HG03196 (cell line): ENCODE measurements around the gene CDC14A.
A peak's percentile ranks its signal among the peaks of the same experiment; 100 is the strongest.
"Not testable (repeated sequence)": the region's sequence is repeated elsewhere in the genome, so short reads cannot be mapped to it uniquely, and the experiment has no call there.

Experiments
- ATAC-seq: cut with Tn5 transposase; IDR thresholded peaks from one replicate; pipeline ENCODE4 v1.9.1; 2021; ENCODE audit not compliant: unreplicated experiment

Gene CDC14A

GRCh38 chr1:100352267-100353070 is at the start of gene CDC14A:
TSS of gene CDC14A (plus strand) at chr1:100352506. CDS start at chr1:100352955, 449 bp downstream.
- ATAC-seq: peak; percentile 70

- ATAC-seq: no peak
Observed at GRCh38 chr1:100302739-100303138, 49.6 kb upstream of the CDC14A start.

- ATAC-seq: no peak
Observed at GRCh38 chr1:100304227-100304626, 48.1 kb upstream of the CDC14A start.

- ATAC-seq: no peak
Observed at GRCh38 chr1:100304921-100305320, 47.4 kb upstream of the CDC14A start.

- no peak for ATAC-seq
Observed at GRCh38 chr1:100305954-100306353, 46.4 kb upstream of the CDC14A start.

- ATAC-seq: no peak
Observed at GRCh38 chr1:100306735-100307313, 45.5 kb upstream of the CDC14A start.

GRCh38 chr1:100308777-100309176 is 43.5 kb upstream of the CDC14A start:
- ATAC-seq: no peak

- ATAC-seq: no peak
Observed at GRCh38 chr1:100309863-100310262, 42.4 kb upstream of the CDC14A start.

- ATAC-seq: no peak
Observed at GRCh38 chr1:100313382-100313781, 38.9 kb upstream of the CDC14A start.

GRCh38 chr1:100316622-100317021 is 35.7 kb upstream of the CDC14A start:
- ATAC-seq: no peak

GRCh38 chr1:100320311-100321099 is 31.8 kb upstream of the CDC14A start:
- ATAC-seq: no peak

GRCh38 chr1:100321100-100321493 is 31.2 kb upstream of the CDC14A start:
- no peak for ATAC-seq

GRCh38 chr1:100321506-100321905 is 30.8 kb upstream of the CDC14A start:
- ATAC-seq: no peak

GRCh38 chr1:100322436-100323211 is 29.7 kb upstream of the CDC14A start:
- no peak for ATAC-seq

GRCh38 chr1:100323419-100324106 is 28.7 kb upstream of the CDC14A start:
- no peak for ATAC-seq

- ATAC-seq: no peak
Observed at GRCh38 chr1:100325415-100326324, 26.6 kb upstream of the CDC14A start.

- not testable (repeated sequence) for ATAC-seq
Observed at GRCh38 chr1:100326325-100326670, 26.0 kb upstream of the CDC14A start.

GRCh38 chr1:100328133-100328532 is 24.2 kb upstream of the CDC14A start:
- ATAC-seq: no peak

GRCh38 chr1:100331146-100331545 is 21.2 kb upstream of the CDC14A start:
- not testable (repeated sequence) for ATAC-seq
